HG02840 (cell line): ENCODE data around the gene SULT6B1.
"Not testable (repeated sequence)": the region's sequence is repeated elsewhere in the genome, so short reads cannot be mapped to it uniquely, and the experiment has no call there.

Experiments
- ATAC-seq: cut with Tn5 transposase; IDR thresholded peaks from one replicate; pipeline ENCODE4 v1.9.1; 2021; ENCODE audit warnings: mild to moderate bottlenecking, moderate library complexity, moderate number of reproducible peaks; ENCODE audit not compliant: unreplicated experiment, low FRiP score

The SULT6B1 gene

DNA sequence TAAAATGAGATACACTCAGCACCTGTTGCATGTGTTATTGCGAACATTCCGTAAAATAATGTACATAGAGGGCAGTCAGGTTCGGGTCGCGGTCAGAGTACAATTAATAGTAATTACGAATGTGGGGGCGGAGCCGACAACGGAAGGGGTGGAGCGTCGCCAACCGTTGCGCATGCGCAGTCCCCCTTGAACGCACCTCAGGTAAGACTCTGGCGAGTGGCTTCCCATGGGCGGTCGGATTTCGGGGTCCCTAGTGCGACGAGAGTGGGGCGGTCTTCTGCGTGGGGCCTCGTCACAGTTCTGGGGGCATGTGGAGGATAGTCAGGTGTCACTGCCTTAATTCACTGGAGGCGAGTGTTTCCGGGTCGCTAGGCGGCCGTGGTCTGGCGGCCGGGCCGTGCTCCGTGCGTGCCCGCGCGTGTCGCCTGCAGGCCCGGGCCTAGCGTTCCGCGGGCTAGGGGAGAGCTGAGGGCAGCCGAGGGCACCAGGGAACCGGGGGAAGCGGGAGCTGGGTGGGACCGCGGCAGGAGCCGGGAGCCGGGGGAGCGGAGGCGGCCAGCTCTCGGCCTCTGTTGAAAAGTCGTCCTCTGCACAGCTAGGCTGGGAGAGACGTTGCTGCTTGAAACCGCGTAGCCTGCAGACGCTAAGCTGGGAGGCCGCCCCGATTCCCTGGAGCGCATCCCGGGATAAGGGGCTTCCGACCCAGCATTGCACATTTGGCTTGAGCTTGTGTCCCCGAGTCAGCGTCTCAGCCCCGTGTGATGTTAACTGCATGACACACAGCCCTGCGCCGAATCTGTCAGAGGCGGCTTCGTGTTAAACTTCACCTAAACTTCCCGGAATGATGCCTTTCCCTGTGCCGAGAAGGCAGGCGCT, 8.1 kb upstream of the SULT6B1 start, which contains the start of gene CEBPZOS:
TSS of gene CEBPZOS (plus strand) at position 177 of the 876 bp plus-strand sequence. CDS start 3,209 bp downstream, outside the sequence.
- ATAC-seq: peak; percentile 73

DNA sequence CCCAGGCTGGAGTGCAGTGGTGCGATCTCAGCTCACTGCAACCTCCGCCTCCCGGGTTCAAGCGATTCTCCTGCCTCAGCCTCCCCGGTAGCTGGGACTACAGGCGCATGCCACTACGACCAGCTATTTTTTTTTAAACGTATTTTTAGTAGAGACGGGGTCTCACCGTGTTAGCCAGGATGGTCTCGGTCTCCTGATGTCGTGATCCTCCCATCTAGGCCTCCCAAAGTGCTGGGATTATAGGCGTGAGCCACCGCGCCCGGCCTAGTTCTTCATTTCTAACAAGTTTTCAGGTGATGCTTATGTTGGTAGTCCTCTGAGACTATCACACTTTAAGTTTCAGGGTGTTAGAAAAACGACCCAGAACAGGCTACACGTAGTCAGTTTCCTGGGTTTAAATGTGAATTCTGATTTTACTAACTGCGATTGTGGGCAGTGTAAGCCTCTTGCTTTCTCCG, 7.4 kb upstream of the SULT6B1 start:
- not testable (repeated sequence) for ATAC-seq

DNA sequence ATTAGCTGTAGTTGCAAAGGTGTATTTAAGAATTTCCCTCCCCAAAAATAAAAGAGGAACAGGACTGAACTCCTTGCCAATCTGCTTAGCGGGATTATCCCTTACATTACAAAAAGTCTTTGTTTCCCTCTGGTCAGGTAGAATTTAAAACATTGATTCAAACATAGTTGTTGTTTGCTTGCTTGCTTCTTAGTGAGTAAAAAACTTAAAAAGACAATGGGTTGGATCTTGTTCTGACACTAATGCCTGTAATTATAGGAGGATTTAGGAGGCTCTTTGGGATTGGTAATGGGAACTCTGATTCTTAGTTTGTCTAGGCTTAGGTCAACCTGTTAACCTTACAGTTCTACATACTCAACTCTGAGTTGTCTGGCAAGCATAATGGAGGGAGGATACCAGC, 4.1 kb upstream of the SULT6B1 start:
- ATAC-seq: no peak

DNA sequence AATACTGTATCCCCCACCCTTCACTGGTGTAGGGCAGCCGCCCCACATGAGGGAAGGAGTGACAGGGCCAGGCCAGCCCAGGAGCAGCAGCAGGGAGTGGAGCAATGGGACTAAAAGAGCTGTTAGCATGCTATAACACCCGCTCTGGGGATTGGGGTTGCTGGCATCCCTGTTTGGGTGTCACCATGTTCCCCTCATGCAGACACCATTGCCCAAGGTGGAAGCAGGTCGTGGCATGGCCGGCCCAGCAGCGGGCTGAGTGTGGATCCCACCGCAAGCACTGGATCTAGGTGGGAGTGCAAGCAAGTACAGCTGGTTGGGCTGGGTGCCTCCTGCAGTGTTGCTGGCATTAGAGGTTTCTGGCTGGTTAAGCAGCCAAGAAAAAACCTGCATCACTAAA, 3.3 kb upstream of the SULT6B1 start:
- no peak for ATAC-seq

DNA sequence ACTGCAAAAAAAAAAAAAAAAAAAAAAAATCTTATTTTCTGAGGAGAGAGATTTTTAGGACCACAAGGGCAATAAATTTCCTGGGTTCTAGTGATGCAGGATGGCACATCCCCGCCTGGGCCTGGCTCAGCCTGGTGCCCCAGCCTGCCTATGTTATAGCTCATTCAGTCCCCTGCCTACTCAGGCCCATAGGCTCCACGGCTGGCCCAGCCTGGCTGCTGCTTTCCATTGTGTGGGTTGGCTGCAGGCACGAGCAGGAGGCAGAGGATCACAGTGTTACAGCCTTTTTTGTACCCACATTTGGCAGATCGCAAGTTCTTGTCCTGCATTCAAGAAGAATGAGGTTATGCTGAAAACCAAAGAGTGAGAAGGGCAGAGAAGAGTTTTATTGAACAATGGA, 2.8 kb upstream of the SULT6B1 start:
- ATAC-seq: no peak

DNA sequence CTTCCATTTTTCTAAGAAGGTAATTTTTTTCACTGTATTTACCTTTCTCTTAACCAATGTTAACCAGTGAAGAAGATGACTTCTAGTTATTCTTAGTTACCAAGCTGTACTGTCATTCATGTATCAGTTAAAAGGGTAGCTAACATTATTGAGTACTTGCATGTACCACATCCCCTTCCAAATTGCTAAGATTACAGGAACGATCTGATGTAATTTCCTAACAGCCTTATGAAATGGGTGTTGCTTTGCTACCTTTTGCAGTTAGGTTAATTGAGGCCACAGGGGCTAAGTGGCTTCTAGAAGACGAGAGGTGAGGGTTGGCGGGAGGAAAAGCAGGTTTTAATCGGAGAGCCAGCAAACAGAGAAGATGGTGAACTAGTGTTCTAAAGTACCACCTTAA, 1.8 kb upstream of the SULT6B1 start:
- ATAC-seq: no peak

DNA sequence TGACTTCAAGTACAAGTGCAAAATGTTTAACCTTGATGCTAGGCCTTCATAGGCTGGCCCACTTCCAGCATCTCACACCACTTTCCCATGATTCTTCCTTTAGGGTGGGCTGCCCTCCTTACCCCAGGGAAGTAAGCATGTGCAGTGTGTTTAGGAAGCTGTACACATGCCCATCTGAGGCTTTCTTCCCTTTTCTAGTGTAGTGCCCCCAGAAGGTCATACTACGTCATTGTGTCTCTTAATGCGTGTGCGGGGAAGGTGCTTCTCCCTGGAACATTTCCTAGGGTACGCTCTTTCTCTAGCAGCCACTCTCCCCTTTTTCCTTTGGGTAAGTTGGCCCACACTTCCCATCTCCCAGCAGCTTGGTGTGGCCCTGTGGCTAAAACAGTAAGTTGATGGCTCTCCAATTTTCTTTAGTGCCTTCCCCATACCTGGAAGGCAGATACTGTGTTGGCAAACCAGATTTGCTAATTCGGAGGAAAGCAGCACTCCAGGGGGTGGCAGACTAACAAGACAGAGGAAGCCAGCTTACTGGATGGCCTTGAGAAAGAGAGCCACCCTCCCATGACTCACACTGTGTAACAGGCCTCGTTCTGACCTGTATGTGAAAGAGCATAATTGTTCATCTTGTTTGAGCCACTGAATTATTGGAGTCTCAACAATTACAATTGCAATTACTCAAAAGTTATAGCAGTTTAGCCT, 1.1 kb upstream of the SULT6B1 start:
- no peak for ATAC-seq

DNA sequence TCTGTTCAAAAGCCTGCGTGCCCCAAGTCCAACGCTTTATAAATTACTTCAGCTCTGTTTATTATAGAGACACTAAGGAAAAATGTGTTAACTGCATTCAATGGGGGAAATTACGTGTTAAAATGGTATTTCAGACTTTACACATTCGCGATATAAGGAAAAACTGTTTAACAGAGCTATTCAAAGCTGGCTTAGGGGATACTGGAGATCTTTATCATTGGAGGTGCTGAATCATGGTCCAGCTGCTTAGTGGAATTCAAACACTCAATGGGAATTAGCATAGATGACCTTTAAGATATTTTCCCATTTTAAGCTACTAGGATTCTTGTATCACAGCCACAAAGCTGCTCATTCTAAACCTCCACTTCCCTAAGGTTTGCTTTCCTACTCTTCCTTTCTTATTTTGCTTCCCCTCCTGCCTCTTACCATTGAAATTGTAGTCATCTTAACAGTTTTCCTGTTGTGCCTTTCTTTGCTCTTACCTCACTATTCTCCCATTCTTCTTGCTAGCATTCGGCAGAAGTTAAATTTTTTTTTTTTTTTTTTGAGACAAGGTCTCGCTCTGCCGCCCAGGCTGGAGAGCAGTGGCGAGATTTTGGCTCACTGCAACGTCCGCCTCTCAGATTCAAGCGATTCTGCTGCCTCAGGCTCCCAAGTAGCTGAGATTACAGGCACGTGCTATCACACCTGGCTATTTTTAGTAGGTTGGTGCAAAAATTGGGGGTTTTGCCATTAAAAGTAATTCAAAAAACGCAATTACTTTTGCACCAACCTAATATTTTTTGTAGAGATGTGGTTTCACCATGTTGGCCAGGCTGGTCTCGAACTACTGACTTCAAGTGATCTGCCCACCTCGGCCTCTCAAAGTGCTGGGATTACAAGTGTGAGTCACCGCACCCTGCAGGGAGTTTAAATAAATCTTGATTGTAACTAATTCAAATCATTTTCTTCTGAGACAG, 6.5 kb downstream of the SULT6B1 start:
- ATAC-seq: no peak

DNA sequence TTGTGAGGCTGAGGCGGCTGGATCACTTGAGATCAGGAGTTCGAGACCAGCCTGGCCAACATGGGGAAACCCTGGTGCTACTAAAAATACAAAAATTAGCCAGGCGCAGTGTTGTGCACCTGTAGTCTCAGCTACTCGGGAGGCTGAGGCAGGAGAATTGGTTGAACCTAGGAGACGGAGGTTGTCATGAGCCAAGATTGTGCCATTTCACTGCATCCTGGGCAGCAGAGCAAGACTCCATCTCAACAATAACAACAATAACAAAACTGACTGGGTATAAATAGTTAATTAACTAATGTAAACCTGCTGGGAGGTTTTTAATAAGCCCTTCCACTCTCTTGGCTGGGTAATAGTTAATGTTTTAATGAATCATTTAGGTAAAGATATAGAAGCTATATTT, 7.8 kb downstream of the SULT6B1 start:
- no peak for ATAC-seq

DNA sequence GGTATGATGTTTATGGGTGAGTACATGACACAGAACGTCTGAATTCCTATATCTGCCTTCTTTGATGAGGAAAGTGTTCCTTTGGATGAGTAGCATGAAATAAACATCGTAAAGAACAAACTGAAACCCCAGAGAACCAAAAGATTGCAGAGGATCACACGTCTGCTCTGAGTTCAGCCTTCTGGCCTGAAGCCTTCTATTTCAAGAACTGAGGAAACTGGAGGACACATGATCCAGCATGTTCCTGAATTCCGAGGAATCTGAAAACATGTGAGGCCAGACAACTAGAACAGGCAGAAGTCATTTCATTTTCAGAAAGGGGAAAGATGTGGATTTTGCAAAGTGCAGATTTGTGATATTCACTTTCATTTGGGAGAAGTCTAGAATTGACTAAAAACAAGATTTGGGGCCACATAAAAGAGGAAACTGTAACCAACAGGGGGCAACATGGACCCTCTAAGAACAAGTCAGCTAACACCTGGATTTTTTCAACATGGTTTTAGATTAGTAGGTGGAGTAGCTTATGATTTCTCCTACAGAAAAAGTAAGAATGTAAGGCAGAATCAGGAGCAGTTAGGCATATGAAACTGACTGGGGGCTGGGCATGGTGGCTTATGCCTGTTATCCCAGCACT, 8.3 kb downstream of the SULT6B1 start:
- no peak for ATAC-seq

DNA sequence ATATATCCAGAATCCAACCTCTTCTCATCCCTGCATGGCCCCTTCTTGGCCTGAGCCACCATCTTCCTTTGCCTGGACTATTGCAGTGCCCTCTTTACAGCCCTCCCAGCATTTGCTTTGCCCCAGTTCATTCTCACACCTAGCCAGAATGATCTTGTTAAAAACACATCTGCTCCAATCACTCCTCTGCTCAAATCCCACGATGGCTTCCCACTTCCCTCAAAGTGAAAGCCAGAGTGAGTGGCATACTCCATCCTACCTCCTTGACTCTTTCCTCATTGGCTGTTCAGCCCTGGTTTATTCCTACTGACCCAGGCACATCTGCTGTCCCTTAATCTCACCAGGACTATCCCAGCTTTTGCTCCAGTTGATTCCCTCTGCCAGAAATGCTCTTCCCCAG, 14.7 kb downstream of the SULT6B1 start:
- no peak for ATAC-seq

DNA sequence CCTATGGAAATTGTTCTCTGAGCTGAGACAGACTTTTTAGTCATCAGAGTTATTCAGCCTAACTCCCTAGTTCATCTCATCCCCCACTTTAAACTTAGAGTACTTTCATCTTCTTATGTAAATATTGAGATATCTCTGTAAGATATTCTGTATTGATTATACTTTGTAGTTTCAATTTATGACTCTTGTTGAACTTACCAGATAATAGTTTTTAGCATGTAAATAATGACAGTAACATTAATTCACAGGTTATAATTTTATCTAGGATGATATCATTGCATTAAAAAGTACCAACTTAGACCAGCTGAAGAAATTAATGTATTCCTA, 16.9 kb downstream of the SULT6B1 start:
- ATAC-seq: no peak

DNA sequence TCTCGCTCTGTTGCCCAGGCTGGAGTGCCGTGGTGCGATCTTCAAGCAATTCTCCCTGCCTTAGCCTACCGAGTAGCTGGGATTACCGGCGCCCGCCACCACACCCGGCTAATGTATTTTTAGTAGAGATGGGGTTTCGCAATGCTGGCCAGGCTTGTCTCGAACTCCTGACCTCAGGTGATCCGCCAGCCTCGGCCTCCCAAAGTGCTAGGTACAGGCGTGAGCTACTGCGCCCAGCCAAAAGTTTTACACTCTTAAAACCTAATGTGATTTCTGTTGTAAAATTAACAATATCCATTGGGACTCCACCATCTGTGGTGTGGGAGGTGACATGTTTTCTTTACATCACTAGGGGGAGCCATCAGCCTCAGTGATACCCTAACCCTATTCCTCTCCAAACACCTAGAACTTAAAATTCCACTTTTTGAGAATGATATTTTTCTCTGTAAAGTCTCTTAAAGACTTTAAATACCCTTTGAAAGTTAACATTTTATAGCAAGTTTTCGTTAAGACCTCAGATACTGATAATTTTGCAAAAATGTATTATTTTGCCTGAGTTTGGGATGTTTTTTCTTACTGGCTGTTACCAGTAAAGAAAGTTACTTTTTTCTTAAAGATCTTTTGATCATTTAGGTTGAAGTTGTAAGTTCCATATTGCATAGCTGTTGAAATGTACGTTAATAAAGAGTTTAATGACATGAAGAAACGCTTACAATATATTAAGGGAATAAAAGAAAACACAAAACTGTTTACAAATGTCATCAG, 20.1 kb downstream of the SULT6B1 start:
- ATAC-seq: no peak

DNA sequence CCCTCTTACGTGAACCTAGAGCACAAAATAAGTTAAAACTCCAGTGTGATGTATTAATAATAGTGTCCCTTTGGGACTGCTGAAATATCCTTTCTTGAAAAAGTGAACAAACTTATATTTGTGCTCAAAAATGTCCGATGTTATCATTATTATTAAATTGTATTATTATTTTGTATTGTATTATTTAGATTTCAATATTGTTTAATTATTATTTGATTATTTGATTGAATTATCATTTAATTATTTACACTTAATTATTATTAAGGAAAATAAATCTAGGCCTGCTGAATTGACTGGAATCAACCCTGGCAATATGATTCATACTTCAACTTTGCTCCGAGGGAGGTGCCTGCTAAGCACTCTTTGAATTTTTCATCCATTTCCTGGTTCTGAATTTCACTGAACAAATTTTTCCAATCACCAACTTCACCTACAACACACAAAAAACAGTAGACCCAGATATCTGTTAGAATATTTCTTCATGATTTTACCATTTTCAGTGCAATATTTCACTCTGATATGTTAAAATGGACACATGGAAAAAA, 20.8 kb downstream of the SULT6B1 start:
- no peak for ATAC-seq

DNA sequence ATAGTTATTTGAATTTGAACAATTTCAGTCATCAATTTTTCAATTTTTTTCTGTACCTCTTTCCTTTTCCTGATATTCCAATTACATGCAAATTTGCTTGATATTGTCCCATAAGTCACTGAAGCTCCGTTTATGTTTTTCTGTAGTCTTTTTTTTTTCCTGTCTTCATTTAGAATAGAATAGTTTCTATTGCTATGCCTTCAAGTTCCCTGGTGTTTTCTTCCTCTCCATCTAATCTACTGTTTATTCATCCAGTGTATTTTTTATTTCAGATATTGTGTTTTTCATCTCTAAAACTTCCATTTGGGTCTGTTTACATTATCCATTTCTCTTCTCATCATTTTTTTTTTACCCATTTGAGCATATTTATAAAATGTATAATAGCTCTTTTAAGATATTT, 23.7 kb downstream of the SULT6B1 start:
- ATAC-seq: no peak

DNA sequence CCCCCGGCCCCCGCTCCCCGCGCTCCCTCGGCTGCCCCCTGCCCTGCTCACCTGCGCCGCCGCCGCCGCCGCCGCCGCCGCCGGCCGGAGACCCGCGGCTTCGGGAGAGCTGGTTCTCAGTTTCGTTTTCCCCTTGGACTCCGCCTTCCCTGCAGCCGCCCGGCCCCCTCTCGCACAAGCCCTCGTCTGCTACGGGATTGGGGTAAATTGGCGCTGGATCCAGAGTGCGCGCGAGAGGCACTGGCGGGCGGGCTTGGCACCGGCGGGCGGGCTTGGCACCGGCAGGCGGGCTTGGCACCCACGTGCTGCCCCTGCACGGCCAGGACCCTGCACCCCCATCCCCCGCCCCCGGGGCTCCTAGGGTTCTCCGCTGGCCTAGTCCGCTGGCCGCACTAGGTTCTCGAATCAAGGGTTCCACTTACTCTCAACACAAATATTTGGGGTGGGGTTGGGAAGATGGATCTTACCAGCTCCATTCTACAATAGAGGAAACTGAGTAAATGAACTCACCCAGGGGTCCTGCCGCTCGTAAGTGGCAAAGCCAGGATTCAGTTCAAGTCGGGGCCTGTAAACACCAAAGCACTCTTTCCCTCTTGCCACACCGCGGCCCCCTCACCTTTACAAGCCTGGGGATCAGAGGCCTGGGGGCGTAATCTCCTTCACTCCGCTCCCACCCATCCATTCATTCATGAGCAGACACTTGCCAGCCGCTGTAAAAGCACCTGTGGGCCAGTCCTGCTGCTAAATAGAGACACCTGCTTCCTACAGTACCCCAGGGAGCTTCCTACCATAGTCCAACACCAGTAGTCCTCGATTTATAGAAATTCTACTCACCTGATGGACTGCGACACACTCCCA, 31.4 kb downstream of the SULT6B1 start, which contains the start of gene EIF2AK2:
TSS of gene EIF2AK2 (minus strand) at position 124 of the 858 bp plus-strand sequence. CDS start 9,174 bp downstream, outside the sequence.
- ATAC-seq: peak; percentile 77

DNA sequence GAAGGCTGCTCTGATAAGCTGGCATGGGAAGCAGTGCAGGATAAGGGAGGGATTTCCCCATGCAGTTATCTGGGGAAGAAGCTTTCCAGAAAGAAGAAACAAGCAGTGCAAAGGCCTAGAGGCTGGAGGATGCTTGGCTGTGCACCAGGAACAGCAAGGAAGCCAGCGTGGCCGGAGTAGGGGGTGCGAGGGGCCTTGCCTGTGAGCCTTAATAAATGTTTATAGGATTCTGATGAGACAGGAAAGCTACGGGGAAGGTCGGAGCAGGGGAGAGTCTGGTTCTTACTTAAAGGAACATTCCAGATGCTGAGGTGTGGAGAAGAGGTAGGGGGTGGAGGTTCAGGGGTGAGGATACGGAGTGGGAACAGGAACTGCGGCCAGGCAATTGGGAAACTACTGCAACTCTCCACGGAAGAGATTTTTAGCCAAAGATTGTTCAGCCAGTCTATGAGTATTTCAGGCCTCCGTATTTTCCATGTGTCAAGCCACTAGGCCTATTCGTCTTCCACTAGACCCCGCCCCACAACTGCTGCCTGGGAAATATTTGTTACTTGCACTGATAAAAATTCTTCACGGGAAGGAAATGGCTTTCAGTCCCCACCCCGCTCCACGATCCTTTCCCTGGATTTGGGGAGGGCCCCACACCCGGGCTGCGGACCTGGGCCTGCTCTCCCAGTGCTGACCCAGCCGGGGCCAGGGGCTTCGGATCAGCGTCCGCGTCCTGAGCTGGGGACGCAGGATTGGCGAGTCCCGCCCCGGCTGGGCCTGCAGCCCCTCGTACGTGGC, 32.2 kb downstream of the SULT6B1 start:
- ATAC-seq: peak; percentile 31
